Smooth muscle cell of the coronary artery (primary cell): Measurements from ENCODE around the gene RPS25. TPM values are rescaled to one million over a fixed set of nuclear protein-coding genes. Genes with fewer than 3 reads are reported as not detected.

Experiments
- total RNA-seq: library from RNA; depleted of rRNA; stranded (reverse); fragments of >200 nt; gene quantifications from 2 replicates; pipeline ENCODE4 v1.2.3, GENCODE V29; 2014; ENCODE audit warnings: low replicate concordance

Gene RPS25
- total RNA-seq, result 338 and 761 TPM in 2 replicates

DNA sequence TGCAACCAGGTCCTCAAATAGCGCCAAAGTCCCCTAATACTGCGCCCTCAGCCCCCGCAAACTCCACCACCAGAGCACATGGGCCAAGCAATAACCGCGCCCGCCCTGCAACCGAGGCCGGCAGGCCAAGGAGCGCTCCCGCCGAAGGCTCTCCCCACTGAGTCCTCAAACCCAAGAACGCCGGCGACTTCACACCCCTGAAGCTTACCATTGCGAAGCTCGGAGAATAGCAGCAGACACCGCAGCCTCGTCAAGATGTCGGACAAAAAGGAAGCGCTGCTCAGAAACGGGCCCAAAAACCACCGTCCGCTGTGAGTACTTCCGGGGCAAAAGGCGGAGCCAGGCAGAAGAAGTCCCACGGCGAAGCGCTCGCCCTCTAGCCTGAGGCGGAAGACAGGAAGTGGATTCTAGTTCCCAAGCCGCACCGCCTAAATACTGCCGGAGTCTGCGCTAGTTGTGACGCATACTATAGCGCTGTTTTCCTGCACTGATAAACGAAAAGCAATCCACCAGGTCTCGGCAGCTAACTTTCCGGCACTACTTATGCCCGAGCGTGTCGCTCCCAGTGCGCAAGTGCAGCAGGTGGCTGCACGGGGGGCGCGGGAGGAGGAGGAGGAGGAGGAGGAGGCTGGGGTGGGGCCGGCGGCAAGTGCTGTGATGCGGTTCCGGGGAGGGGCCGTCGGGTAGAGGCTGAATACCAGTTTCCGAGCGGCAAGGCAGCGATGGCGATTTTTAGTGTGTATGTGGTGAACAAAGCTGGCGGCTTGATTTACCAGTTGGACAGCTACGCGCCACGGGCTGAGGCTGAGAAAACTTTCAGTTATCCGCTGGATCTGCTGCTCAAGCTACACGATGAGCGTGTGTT lies at the start of gene RPS25, which contains the start of gene TRAPPC4:
RPS25 (minus strand) TSS at position 270 of the 865 bp plus-strand sequence; CDS start at position 211, 59 bp downstream.
TRAPPC4 (plus strand) TSS at position 693 of the 865 bp plus-strand sequence; CDS start at position 723, 30 bp downstream.

DNA sequence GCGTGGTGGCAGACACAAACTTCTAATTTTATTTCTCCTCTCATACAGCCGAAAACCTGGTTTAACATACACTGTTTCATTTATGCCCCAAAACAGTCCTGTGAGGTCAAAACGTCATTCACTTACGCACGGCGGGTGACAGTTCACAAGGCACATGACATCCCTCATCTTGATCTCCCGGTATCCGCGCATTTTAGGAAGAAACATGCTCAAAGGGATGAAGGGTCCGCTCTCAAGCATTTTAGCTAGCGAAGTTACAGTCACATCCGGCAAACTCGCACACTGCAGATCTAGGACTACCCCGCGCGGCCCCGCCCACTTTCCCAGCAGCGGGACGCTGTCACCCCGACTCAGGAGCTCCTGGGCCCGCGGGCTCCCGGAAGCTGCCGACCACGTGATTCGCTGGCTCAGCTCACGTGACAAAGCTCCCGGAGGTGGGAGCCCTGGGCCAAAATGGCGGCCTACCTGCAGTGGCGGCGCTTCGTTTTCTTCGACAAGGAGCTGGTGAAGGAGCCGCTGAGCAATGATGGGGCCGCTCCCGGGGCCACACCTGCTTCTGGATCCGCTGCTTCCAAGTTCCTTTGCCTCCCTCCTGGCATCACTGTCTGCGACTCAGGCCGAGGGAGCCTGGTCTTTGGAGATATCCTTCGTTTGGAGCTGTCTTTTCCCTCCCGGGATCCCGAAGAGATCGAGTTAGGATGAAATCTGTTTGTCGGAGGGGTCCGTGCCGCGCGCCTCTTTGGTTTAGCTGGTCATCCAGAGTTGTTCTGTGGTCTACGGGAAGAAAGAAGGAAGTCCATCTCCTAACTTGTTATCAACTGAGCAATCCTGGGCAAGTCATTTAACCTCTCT lies 49.5 kb upstream of the RPS25 start, which contains the start of gene VPS11:
VPS11 (plus strand) TSS at position 448 of the 852 bp plus-strand sequence; CDS start at position 454, 6 bp downstream.

DNA sequence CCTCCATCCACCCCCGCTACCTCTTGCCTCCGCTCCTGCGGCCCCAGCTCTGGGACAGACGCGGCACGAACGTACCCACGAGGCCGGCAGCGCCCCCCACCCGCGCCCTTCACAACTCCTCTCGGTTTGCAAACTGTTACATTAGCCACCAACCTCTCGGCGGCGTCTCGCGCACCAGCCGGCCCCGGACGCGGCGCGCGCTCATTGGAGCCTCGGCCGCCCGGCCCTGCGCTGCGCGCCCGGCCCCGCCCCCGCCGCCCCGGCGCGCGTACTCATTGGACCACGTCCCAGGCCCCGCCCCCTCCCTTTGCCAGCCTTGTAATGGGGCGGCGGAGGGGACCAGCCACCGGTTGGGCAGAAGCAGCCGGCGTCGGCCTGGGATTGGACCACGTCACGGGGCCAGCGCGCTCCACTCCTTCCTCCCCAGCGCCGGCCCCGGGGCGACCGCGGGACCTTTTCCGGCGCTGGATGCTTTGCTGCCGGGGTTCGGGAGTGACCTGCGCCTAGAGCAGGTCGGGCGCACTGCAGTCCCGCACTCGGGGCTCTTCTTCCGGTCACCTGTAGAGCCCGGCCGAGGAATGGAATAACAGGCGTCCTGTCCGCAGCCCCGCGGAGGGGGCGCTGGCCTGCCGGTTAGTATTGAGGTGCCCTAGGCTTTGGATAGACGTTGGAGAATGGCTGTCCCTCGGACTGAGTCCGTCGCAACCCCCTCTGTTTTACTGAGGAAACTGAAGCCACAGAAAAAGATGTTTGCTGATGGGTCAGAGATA lies 39.0 kb upstream of the RPS25 start, which contains the start of gene HYOU1:
HYOU1 (minus strand) TSS at position 206 of the 770 bp plus-strand sequence. CDS start 1,045 bp downstream, outside the sequence.

DNA sequence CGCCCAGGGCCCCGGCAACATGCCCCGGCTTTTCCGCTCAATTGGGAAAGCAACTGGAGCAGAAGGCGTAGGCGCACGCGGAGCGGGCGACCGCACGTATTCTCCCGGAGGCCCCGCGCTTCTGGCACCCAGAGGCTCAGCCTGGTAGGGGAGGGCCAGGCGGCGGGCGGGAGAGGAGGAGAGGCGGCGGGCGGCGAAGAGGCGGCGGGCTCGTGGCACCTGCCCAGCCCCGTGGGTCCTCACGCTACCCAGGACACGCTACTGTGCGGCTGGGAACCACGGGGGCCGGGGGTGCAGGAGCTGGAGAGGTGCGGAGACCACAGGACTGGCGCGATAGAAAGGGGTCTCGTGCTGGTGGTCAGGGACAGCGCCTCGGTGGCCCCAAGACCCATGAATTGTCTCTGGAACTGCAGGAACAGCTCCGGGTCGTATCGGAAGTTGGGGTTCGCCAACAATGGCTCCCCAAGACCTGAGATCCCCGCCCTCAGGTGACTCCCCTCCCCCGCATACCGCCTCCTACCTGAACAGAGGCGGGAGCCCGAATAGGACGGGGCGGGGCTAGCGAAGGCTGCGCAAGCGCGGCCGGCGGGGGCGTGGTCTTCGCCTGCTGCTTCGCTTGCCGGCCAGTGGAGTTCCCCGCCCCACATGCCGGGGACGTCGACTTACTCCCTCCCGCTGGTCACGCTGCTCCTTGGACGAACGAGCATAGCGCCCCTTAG lies 12.3 kb upstream of the RPS25 start, which contains the start of gene SLC37A4:
SLC37A4 (minus strand) TSS at position 549 of the 719 bp plus-strand sequence.

DNA sequence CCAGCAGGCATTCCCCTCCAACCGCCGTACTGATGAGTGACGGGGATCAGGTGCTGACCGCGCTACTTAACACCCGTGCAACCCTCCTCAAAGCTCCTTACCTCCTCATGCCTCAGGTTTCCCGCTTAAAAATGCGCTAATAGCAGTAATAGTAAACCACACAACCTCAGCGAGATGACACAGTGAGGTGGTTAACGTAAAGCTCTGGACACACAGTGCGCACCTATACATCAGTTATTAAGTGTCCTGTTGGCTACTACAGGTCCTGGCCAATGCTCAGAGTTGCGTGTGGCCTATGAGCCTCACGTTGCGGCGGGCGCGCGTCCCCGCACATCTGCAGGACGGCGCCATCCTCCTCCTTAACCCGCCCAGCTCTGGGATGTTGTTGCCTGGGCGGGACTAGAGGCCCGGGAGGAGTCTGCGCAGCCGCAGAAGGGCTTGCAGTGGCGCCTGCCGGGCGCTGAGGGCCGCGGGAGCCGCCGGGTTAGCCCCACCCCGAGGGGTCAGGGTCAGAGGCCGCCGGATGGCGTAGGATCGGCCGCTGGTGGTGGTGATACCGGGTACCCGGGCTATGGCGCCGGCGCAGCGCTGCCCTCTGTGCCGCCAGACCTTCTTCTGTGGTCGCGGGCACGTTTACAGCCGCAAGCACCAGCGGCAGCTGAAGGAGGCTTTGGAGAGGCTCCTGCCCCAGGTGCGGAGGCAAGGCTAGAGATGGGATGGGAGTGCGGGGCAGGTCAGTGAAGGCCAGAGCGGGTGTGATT lies 20.3 kb downstream of the RPS25 start, which contains the start of gene CENATAC:
CENATAC (plus strand) TSS at position 512 of the 761 bp plus-strand sequence; CDS start at position 572, 60 bp downstream.

DNA sequence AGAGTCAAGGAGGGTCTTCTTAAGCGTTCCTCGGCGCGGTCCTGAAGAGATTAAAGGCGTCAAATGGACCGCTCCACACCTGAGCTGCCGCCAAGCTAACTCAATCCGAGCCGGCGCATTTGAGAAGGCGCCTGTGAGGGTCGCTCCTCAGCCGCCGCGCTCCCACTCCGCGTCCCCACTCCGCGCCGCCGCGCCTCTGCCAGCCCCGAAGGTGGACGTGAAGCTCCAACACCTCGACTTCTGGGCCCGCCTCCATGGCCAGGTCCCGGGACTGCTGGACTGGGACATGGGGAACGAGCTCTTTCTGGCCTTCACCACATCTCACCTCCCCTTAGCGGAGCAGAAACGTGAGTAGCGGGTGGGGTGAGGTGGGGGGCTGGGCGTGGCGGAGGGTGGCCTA lies 46.5 kb downstream of the RPS25 start, which contains the start of gene FOXR1:
FOXR1 (plus strand) TSS at position 116 of the 400 bp plus-strand sequence; CDS start at position 287, 171 bp downstream.

Other genes starting within 250 kb of the RPS25 start
- 84.0 and 90.9 TPM in 2 replicates for gene DDX6, start 227.2 kb downstream of the RPS25 start, total RNA-seq
- not detected in 2 replicates for gene CXCR5, start 134.5 kb downstream of the RPS25 start, total RNA-seq
- gene BCL9L, start 92.4 kb downstream of the RPS25 start, total RNA-seq, result 3.7 and 19.3 TPM in 2 replicates
- not detected in 2 replicates for gene UPK2, start 62.0 kb downstream of the RPS25 start, total RNA-seq
- gene FOXR1, start 46.6 kb downstream of the RPS25 start, total RNA-seq, result not detected in 2 replicates
- 7.3 and 13.5 TPM in 2 replicates for gene CENATAC, start 20.2 kb downstream of the RPS25 start, total RNA-seq
- gene TRAPPC4, start 423 bp upstream of the RPS25 start, total RNA-seq, result 114 and 129 TPM in 2 replicates
- 7.0 and 9.7 TPM in 2 replicates for gene SLC37A4, start 12.5 kb upstream of the RPS25 start, total RNA-seq
- gene HYOU1, start 38.9 kb upstream of the RPS25 start, total RNA-seq, result 73.9 and 160 TPM in 2 replicates
- 25.0 and 42.0 TPM in 2 replicates for gene VPS11, start 49.5 kb upstream of the RPS25 start, total RNA-seq
- gene HMBS, start 66.5 kb upstream of the RPS25 start, total RNA-seq, result 4.1 and 7.6 TPM in 2 replicates
- gene DPAGT1, start 83.5 kb upstream of the RPS25 start, total RNA-seq, result 9.8 and 19.9 TPM in 2 replicates
- 1.1 and 4.4 TPM in 2 replicates for gene C2CD2L, start 89.0 kb upstream of the RPS25 start, total RNA-seq
- 10.9 and 18.8 TPM in 2 replicates for gene HINFP, start 103.2 kb upstream of the RPS25 start, total RNA-seq
- under 0.01 and 0.15 TPM in 2 replicates for gene ABCG4, start 130.7 kb upstream of the RPS25 start, total RNA-seq
- 9.7 and 14.3 TPM in 2 replicates for gene NLRX1, start 150.4 kb upstream of the RPS25 start, total RNA-seq
- 0.35 TPM in 1 of 2 replicates, not detected in the other for gene NHERF4, start 167.1 kb upstream of the RPS25 start, total RNA-seq
- gene CBL, start 188.0 kb upstream of the RPS25 start, total RNA-seq, result 2.5 and 3.9 TPM in 2 replicates